ENCODE measurements around the gene SLIT2. TPM values are rescaled to one million over a fixed set of nuclear protein-coding genes. Genes with fewer than 3 reads are reported as not detected.

The SLIT2 gene
- 14.7 TPM for total RNA-seq

- DNase-seq = peak; percentile 50
Measured at GRCh38 chr4:20251796-20252655, at the start of gene SLIT2. TSS of gene SLIT2 (plus strand) at chr4:20251905. CDS start at chr4:20253816, 1,911 bp downstream.

- no peak for DNase-seq
Measured at GRCh38 chr4:20203508-20203907, 48.2 kb upstream of the SLIT2 start.

- no peak for DNase-seq
Measured at GRCh38 chr4:20217521-20217920, 34.2 kb upstream of the SLIT2 start.

GRCh38 chr4:20217951-20218350 lies 33.8 kb upstream of the SLIT2 start:
- no peak for DNase-seq

- no peak for DNase-seq
Measured at GRCh38 chr4:20219521-20219920, 32.2 kb upstream of the SLIT2 start.

- no peak for DNase-seq
Measured at GRCh38 chr4:20237894-20238537, 13.7 kb upstream of the SLIT2 start.

- DNase-seq = no peak
Measured at GRCh38 chr4:20248155-20248558, 3.5 kb upstream of the SLIT2 start.

- no peak for DNase-seq
Measured at GRCh38 chr4:20249333-20249732, 2.4 kb upstream of the SLIT2 start.

- no peak for DNase-seq
Measured at GRCh38 chr4:20251031-20251795, 492 bp upstream of the SLIT2 start.

GRCh38 chr4:20252656-20253282 lies 1.1 kb downstream of the SLIT2 start:
- no peak for DNase-seq

GRCh38 chr4:20253283-20253734 lies 1.6 kb downstream of the SLIT2 start:
- no peak for DNase-seq

GRCh38 chr4:20253735-20254409 lies 2.2 kb downstream of the SLIT2 start:
- peak; percentile 23 for DNase-seq

GRCh38 chr4:20254511-20255250 lies 3.0 kb downstream of the SLIT2 start:
- DNase-seq = no peak

GRCh38 chr4:20255251-20255586 lies 3.5 kb downstream of the SLIT2 start:
- DNase-seq = no peak

GRCh38 chr4:20255823-20256222 lies 4.1 kb downstream of the SLIT2 start:
- no peak for DNase-seq

- DNase-seq = no peak
Measured at GRCh38 chr4:20256381-20256881, 4.7 kb downstream of the SLIT2 start.

- no peak for DNase-seq
Measured at GRCh38 chr4:20259707-20260106, 8.0 kb downstream of the SLIT2 start.

- DNase-seq = no peak
Measured at GRCh38 chr4:20260821-20261220, 9.1 kb downstream of the SLIT2 start.

GRCh38 chr4:20262221-20262620 lies 10.5 kb downstream of the SLIT2 start:
- no peak for DNase-seq

- no peak for DNase-seq
Measured at GRCh38 chr4:20264688-20265087, 13.0 kb downstream of the SLIT2 start.

GRCh38 chr4:20265726-20266125 lies 14.0 kb downstream of the SLIT2 start:
- no peak for DNase-seq

Data from occipital lobe (tissue), 2 donors.